PFSK-1 (cell line): ENCODE measurements around the gene CATSPERZ.

Source experiments
- POLR2AphosphoS5 ChIP-seq: IDR thresholded peaks from 2 replicates; pipeline ENCODE4 v1.6.1; 2012; ENCODE audit warnings: low read depth, mild to moderate bottlenecking, control low read depth, low read length, moderate library complexity
- SIN3A ChIP-seq: IDR thresholded peaks from 2 replicates; pipeline ENCODE4 v1.6.1; 2012; ENCODE audit warnings: mild to moderate bottlenecking, low read length, moderate library complexity, borderline replicate concordance; ENCODE audit not compliant: insufficient read depth
- TAF1 ChIP-seq: IDR thresholded peaks from 2 replicates; pipeline ENCODE4 v1.6.1; 2012; ENCODE audit warnings: low read length, control low read depth, borderline replicate concordance; ENCODE audit not compliant: insufficient read depth

- TF ChIP-seq SIN3A (no peak), TAF1 (no peak), POLR2AphosphoS5 (no peak)
These were observed 36.9 kb upstream of the CATSPERZ start for GRCh38 chr11:64263021-64263946.
